Vagina (tissue), 2 donors: ENCODE data around the gene ATG14.

Experiments used
- CTCF ChIP-seq, 3 experiments: fragments of 450-650 bp in 2 of 3; fragments of 200-600 bp in 1 of 3; sonication (generic) in 1 of 3; IDR thresholded peaks; one replicate each; pipeline ENCODE4 v1.5.1; 2017 to 2019; ENCODE audit warnings: antibody characterized with exemption in 3 of 3, mild to moderate bottlenecking in 2 of 3, moderate library complexity in 2 of 3
- POLR2A ChIP-seq, 2 donors: fragments of 450-650 bp; IDR thresholded peaks; one replicate each; pipeline ENCODE4 v1.6.1; 2017; ENCODE audit warnings: antibody characterized with exemption in 2 of 2, mild to moderate bottlenecking in 2 of 2, moderate library complexity in 2 of 2
- POLR2AphosphoS5 ChIP-seq, 2 donors: sonication (generic); formaldehyde crosslinking; IDR thresholded peaks; one replicate each; pipeline ENCODE4 v1.9.0; 2017; ENCODE audit warnings: antibody characterized with exemption in 2 of 2, mild to moderate bottlenecking in 2 of 2, low read depth in 1 of 2; ENCODE audit not compliant: insufficient read depth in 1 of 2

GRCh38 chr14:55350461-55350860 lies 61.2 kb downstream of the ATG14 start:
- TF ChIP-seq POLR2A (IDR thresholded peaks at IDR 0.05) (no peak), CTCF (IDR thresholded peaks at IDR 0.05) (no peak), POLR2AphosphoS5 (IDR thresholded peaks at IDR 0.05; ENCODE audit: insufficient read depth in 1 of 2, low read depth in 1 of 2) (no peak)
